ENCODE data around the gene KCNC3. TPM values are rescaled to one million over a fixed set of nuclear protein-coding genes. Genes with fewer than 3 reads are reported as not detected.
A peak's percentile ranks its signal among the peaks of the same experiment; 100 is the strongest.
"Not testable (repeated sequence)": the region's sequence is repeated elsewhere in the genome, so short reads cannot be mapped to it uniquely, and the experiment has no call there.

The KCNC3 gene
- total RNA-seq, 2 experiments from 2014 or later: 7.4 to 23.4 TPM

- H3K27ac ChIP-seq (ENCODE audit: low read depth, low read length, poor library complexity, severe bottlenecking): peak overlapping the region; percentile 79
- peak overlapping the region; percentile 68 for H3K4me3 ChIP-seq (ENCODE audit: low read depth, low read length, poor library complexity, severe bottlenecking)
- peaks cover 43% of the 10 kb centered on the region for H3K36me3 ChIP-seq (ENCODE audit: insufficient read depth, low read length)
- ChIA-PET POLR2A (interaction anchor here (0.6 kb wide), 1 partner anchor 1002 kb away, joined by 3 read pairs; no protein-coding TSS in a partner anchor), CTCF (ENCODE audit: unreplicated experiment) (no interaction called here)
- no peak for TF ChIP-seq CTCF (conservative IDR thresholded peaks at IDR 0.05; ENCODE audit: low read length)
- TF ChIP-seq EZH2phosphoT487 (IDR thresholded peaks at IDR 0.05; ENCODE audit: borderline replicate concordance, low read depth, low read length): no peak
- H3K9me3 ChIP-seq (ENCODE audit: low read length): no peaks in the 10 kb centered on the region
- H2AFZ ChIP-seq (ENCODE audit: low read length): no peak overlapping the region
- no peak for DNase-seq (ENCODE audit: low spot score)
- H3K9me2 ChIP-seq (ENCODE audit: insufficient read depth, low read length): no peaks in the 10 kb centered on the region
- no TSS peak for BruUV-seq (replicated peaks)
- H3K4me2 ChIP-seq (ENCODE audit: low read length): peak overlapping the region; percentile 95
- H4K20me1 ChIP-seq (ENCODE audit: insufficient read depth, low read length): peaks cover 7% of the 10 kb centered on the region; the same call in 1 of the 2 replicates
- intact Hi-C loops (cut with micrococcal nuclease; ENCODE audit: unreplicated experiment): loop anchor here (2.0 kb wide), 1 partner anchor 13 kb away; no protein-coding TSS in a partner anchor
- H3K79me2 ChIP-seq (ENCODE audit: insufficient read depth, low read depth, low read length): peaks cover 33% of the 10 kb centered on the region
- peaks cover 60% of the 10 kb centered on the region for H3K4me1 ChIP-seq (ENCODE audit: insufficient read depth, low read length, poor library complexity, severe bottlenecking)
Observed at GRCh38 chr19:50331221-50331993, 2.2 kb upstream of the KCNC3 start.

- CTCF ChIA-PET (ENCODE audit: unreplicated experiment): no interaction called here
- H3K4me2 ChIP-seq (ENCODE audit: low read length): peak overlapping the region; percentile 95
Observed at GRCh38 chr19:50330365-50331078, 1.3 kb upstream of the KCNC3 start.

GRCh38 chr19:50329926-50330294 is 733 bp upstream of the KCNC3 start:
- Histone ChIP-seq H3K4me1 (ENCODE audit: insufficient read depth, low read length, poor library complexity, severe bottlenecking) (peaks cover 59% of the 10 kb centered on the region), H4K20me1 (ENCODE audit: insufficient read depth, low read length) (peaks cover 14% of the 10 kb centered on the region), H3K4me2 (ENCODE audit: low read length) (peak overlapping the region; percentile 67), H3K36me3 (ENCODE audit: insufficient read depth, low read length) (peaks cover 28% of the 10 kb centered on the region), H3K4me3 (ENCODE audit: low read depth, low read length, poor library complexity, severe bottlenecking) (peak overlapping the region; percentile 68), H3K27ac (ENCODE audit: low read depth, low read length, poor library complexity, severe bottlenecking) (peak overlapping the region; percentile 79), H3K79me2 (ENCODE audit: insufficient read depth, low read depth, low read length) (peaks cover 39% of the 10 kb centered on the region)
- H2AFZ ChIP-seq (ENCODE audit: low read length); DNase-seq (ENCODE audit: low spot score); H3K9me2 ChIP-seq (ENCODE audit: insufficient read depth, low read length); CTCF ChIA-PET (ENCODE audit: unreplicated experiment); H3K9me3 ChIP-seq (ENCODE audit: low read length): not testable (repeated sequence)
- POLR2A ChIA-PET: interaction anchor here (1.0 to 1.1 kb wide), 2 partner anchors 10 to 14 kb away, joined by 3 read pairs; no protein-coding TSS in a partner anchor
- BruUV-seq (replicated peaks): TSS peak; percentile 76
- intact Hi-C loops (cut with micrococcal nuclease; ENCODE audit: unreplicated experiment): loop anchor here (2.0 to 10.0 kb wide), 3 partner anchors 15 to 1275 kb away; no protein-coding TSS in a partner anchor

More at GRCh38 chr19:50330365-50331078, 1.3 kb upstream of the KCNC3 start:
- Histone ChIP-seq H3K36me3 (ENCODE audit: insufficient read depth, low read length) (peaks cover 34% of the 10 kb centered on the region), H3K9me2 (ENCODE audit: insufficient read depth, low read length) (no peaks in the 10 kb centered on the region), H3K9me3 (ENCODE audit: low read length) (no peaks in the 10 kb centered on the region), H3K4me1 (ENCODE audit: insufficient read depth, low read length, poor library complexity, severe bottlenecking) (peaks cover 59% of the 10 kb centered on the region), H3K4me3 (ENCODE audit: low read depth, low read length, poor library complexity, severe bottlenecking) (peak overlapping the region; percentile 68), H3K79me2 (ENCODE audit: insufficient read depth, low read depth, low read length) (peaks cover 35% of the 10 kb centered on the region), H3K27ac (ENCODE audit: low read depth, low read length, poor library complexity, severe bottlenecking) (peak overlapping the region; percentile 79), H4K20me1 (ENCODE audit: insufficient read depth, low read length) (peaks cover 14% of the 10 kb centered on the region; the same call in 1 of the 2 replicates), H2AFZ (ENCODE audit: low read length) (no peak overlapping the region)
- POLR2A ChIA-PET: interaction anchor here (0.6 to 1.1 kb wide), 2 partner anchors 14 to 1001 kb away, joined by 3 read pairs; no protein-coding TSS in a partner anchor
- TF ChIP-seq CTCF (conservative IDR thresholded peaks at IDR 0.05; ENCODE audit: low read length): no peak
- no peak for TF ChIP-seq EZH2phosphoT487 (IDR thresholded peaks at IDR 0.05; ENCODE audit: borderline replicate concordance, low read depth, low read length)
- intact Hi-C loops (cut with micrococcal nuclease; ENCODE audit: unreplicated experiment): loop anchor here (2.0 kb wide), 1 partner anchor 14 kb away; no protein-coding TSS in a partner anchor
- no TSS peak for BruUV-seq (replicated peaks)
- peak; percentile 95 for DNase-seq (ENCODE audit: low spot score)
